ENCODE data around the gene SAP130.

- TF ChIP-seq, protein P1, sequence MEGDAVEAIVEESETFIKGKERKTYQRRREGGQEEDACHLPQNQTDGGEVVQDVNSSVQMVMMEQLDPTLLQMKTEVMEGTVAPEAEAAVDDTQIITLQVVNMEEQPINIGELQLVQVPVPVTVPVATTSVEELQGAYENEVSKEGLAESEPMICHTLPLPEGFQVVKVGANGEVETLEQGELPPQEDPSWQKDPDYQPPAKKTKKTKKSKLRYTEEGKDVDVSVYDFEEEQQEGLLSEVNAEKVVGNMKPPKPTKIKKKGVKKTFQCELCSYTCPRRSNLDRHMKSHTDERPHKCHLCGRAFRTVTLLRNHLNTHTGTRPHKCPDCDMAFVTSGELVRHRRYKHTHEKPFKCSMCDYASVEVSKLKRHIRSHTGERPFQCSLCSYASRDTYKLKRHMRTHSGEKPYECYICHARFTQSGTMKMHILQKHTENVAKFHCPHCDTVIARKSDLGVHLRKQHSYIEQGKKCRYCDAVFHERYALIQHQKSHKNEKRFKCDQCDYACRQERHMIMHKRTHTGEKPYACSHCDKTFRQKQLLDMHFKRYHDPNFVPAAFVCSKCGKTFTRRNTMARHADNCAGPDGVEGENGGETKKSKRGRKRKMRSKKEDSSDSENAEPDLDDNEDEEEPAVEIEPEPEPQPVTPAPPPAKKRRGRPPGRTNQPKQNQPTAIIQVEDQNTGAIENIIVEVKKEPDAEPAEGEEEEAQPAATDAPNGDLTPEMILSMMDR (conservative IDR thresholded peaks at IDR 0.05), result no peak
- no peak for TF ChIP-seq ZFX (IDR thresholded peaks at IDR 0.05)
Observed at GRCh38 chr2:127953849-127954248, 74.0 kb downstream of the SAP130 start.

All from C4-2B (cell line).